Measurements from ENCODE around the gene SBF2.

DNA sequence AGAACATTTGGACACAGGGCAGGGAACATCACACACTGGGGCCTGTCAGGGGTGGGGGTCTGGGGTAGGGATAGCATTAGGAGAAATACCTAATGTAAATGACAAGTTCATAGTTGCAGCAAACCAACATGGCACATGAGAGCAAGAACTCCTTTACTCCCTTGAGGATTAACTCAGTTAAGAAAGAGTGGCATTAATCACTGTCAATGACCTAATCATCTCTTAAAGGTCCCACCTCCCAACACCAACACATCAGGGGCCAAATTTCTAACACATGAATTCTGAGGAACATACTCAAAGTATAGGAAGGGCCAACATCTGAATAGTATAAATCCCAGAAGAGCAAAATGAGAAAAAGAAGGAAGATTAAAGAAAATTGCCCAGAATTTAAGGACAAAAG, 357.3 kb downstream of the SBF2 start:
- TF ChIP-seq POLR2A (IDR thresholded peaks at IDR 0.05; ENCODE audit: extremely low read depth, insufficient read length) (no peak), MYC (IDR thresholded peaks at IDR 0.05; ENCODE audit: low read depth, low read length) (no peak)
- TF ChIP-seq, protein P1, sequence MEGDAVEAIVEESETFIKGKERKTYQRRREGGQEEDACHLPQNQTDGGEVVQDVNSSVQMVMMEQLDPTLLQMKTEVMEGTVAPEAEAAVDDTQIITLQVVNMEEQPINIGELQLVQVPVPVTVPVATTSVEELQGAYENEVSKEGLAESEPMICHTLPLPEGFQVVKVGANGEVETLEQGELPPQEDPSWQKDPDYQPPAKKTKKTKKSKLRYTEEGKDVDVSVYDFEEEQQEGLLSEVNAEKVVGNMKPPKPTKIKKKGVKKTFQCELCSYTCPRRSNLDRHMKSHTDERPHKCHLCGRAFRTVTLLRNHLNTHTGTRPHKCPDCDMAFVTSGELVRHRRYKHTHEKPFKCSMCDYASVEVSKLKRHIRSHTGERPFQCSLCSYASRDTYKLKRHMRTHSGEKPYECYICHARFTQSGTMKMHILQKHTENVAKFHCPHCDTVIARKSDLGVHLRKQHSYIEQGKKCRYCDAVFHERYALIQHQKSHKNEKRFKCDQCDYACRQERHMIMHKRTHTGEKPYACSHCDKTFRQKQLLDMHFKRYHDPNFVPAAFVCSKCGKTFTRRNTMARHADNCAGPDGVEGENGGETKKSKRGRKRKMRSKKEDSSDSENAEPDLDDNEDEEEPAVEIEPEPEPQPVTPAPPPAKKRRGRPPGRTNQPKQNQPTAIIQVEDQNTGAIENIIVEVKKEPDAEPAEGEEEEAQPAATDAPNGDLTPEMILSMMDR (IDR thresholded peaks at IDR 0.05; ENCODE audit: low read depth, low read length): no peak
- TF ChIP-seq, protein P2, sequence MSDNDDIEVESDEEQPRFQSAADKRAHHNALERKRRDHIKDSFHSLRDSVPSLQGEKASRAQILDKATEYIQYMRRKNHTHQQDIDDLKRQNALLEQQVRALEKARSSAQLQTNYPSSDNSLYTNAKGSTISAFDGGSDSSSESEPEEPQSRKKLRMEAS (IDR thresholded peaks at IDR 0.05; ENCODE audit: low read depth, low read length): no peak
